ENCODE measurements around the gene SPEM1. TPM values are rescaled to one million over a fixed set of nuclear protein-coding genes. Genes with fewer than 3 reads are reported as not detected.

Gene SPEM1
- total RNA-seq, 4 donors from 2014 or later: not detected

GRCh38 chr17:7437950-7438614, 18.0 kb downstream of the SPEM1 start:
- H3K9me3 ChIP-seq: no peaks in the 10 kb centered on the region
- no peaks in the 10 kb centered on the region for H3K36me3 ChIP-seq
- peak overlapping the region; percentile 42 to 62 (median 46) for H3K4me3 ChIP-seq
- H3K27me3 ChIP-seq: peaks cover 0 to 96% (median 37%) of the 10 kb centered on the region in 4 donors
- 27% methylated on average over 29 of the region's 48 CpGs for WGBS
- peaks cover 57 to 71% (median 67%) of the 10 kb centered on the region in 4 donors for H3K4me1 ChIP-seq
- H3K27ac ChIP-seq (replicated peaks in 1 of 4): no peak overlapping the region
- TF ChIP-seq POLR2A (IDR thresholded peaks at IDR 0.05; ENCODE audit: low read depth) (no peak), POLR2AphosphoS5 (IDR thresholded peaks at IDR 0.05) (no peak), CTCF (IDR thresholded peaks at IDR 0.05) (no peak), EP300 (IDR thresholded peaks at IDR 0.05) (no peak)
- no peak for DNase-seq (ENCODE audit: extremely low spot score)
- intact Hi-C loops (cut with DNase I): loop anchor here (2.0 to 5.0 kb wide), 4 partner anchors 33 to 119 kb away; partner anchors contain the start of genes TMEM256 and TNFSF13

- WGBS: 59% methylated on average over 11 of the region's 11 CpGs
- Histone ChIP-seq H3K36me3 (no peaks in the 10 kb centered on the region), H3K4me3 (peak overlapping the region; percentile 43 to 62 (median 46)), H3K9me3 (no peaks in the 10 kb centered on the region), H3K27ac (replicated peaks in 1 of 4) (no peak overlapping the region), H3K4me1 (peaks cover 57 to 71% (median 67%) of the 10 kb centered on the region in 4 donors), H3K27me3 (peaks cover 0 to 96% (median 37%) of the 10 kb centered on the region in 4 donors)
- no peak for DNase-seq (ENCODE audit: extremely low spot score)
- TF ChIP-seq CTCF (IDR thresholded peaks at IDR 0.05) (no peak), POLR2A (IDR thresholded peaks at IDR 0.05; ENCODE audit: low read depth) (no peak), POLR2AphosphoS5 (IDR thresholded peaks at IDR 0.05) (no peak), EP300 (IDR thresholded peaks at IDR 0.05) (no peak)
- intact Hi-C loops (cut with DNase I): loop anchor here (5.0 kb wide), 2 partner anchors 48 to 118 kb away; partner anchors contain the start of gene TNFSF13
Observed at GRCh38 chr17:7438656-7439460, 18.7 kb downstream of the SPEM1 start.

DNA sequence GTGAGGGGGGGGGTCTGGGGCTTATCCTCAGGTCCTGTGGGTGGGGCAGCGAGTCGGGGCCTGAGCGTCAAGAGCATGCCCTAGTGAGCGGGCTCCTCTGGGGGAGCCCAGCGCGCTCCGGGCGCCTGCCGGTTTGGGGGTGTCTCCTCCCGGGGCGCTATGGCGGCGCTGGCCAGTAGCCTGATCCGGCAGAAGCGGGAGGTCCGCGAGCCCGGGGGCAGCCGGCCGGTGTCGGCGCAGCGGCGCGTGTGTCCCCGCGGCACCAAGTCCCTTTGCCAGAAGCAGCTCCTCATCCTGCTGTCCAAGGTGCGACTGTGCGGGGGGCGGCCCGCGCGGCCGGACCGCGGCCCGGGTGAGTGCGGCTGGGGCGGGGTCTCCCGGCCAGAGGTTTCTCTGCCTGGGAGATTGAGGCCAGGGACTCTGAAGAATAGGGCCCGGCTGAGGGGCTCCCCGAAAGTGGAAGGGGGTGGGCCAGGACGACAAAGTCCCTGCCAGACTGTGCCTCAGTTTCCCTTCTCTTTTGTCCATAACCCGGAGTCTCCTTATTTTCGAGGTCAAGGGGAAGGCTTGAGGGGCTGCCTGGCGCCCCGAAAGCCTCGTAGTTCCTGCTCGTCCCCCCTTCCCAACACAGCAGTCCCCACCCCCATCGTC, 19.5 kb downstream of the SPEM1 start, which contains the start of gene FGF11:
Gene FGF11 (plus strand): TSS at position 51 of the 651 bp plus-strand sequence. CDS start 109 bp downstream, at position 160.
- DNase-seq (ENCODE audit: extremely low spot score): no peak
- TF ChIP-seq POLR2AphosphoS5 (IDR thresholded peaks at IDR 0.05) (no peak), EP300 (IDR thresholded peaks at IDR 0.05) (no peak)
- H3K9me3 ChIP-seq: no peaks in the 10 kb centered on the region
- H3K36me3 ChIP-seq: no peaks in the 10 kb centered on the region
- peaks cover 59 to 72% (median 67%) of the 10 kb centered on the region in 4 donors for H3K4me1 ChIP-seq
- intact Hi-C loops (cut with DNase I): loop anchor here (5.0 kb wide), 2 partner anchors 48 to 118 kb away; partner anchors contain the start of gene TNFSF13
- WGBS: 6% methylated on average over 20 of the region's 50 CpGs
- H3K27ac ChIP-seq (replicated peaks in 1 of 4): no peak within 1 kb of the TSS
- peaks cover 0 to 97% (median 37%) of the 10 kb centered on the region in 4 donors for H3K27me3 ChIP-seq
- peak within 1 kb of the TSS; percentile 43 to 62 (median 46) for H3K4me3 ChIP-seq

- no peak for DNase-seq (ENCODE audit: extremely low spot score)
- Histone ChIP-seq H3K36me3 (no peaks in the 10 kb centered on the region), H3K4me1 (peaks cover 64 to 72% (median 68%) of the 10 kb centered on the region in 4 donors), H3K27me3 (peaks cover 0 to 98% (median 43%) of the 10 kb centered on the region in 4 donors), H3K27ac (replicated peaks in 1 of 4) (no peak overlapping the region), H3K9me3 (no peaks in the 10 kb centered on the region), H3K4me3 (peak overlapping the region; percentile 37 to 48 (median 40))
- TF ChIP-seq CTCF (IDR thresholded peaks at IDR 0.05) (no peak), POLR2A (IDR thresholded peaks at IDR 0.05; ENCODE audit: low read depth) (no peak), EP300 (IDR thresholded peaks at IDR 0.05) (no peak), POLR2AphosphoS5 (IDR thresholded peaks at IDR 0.05) (no peak)
- 7% methylated on average over 23 of the region's 46 CpGs for WGBS
- intact Hi-C loops (cut with DNase I): no loop called here
Observed at GRCh38 chr17:7440113-7440833, 20.1 kb downstream of the SPEM1 start.
